Keratinocyte (primary cell): ENCODE data around the gene MGAT5. TPM values are rescaled to one million over a fixed set of nuclear protein-coding genes. Genes with fewer than 3 reads are reported as not detected.

Experiments used
- DNase-seq: peaks from one replicate; pipeline ENCODE4 v3.0.0-alpha.2; 2011; ENCODE audit warnings: low read depth, missing footprints, low spot score
- FAIRE-seq: peaks from 2 replicates; lab custom pipeline; 2011; peaks lifted over from hg19 to GRCh38; lab: Jason Lieb, UNC
- H2AFZ ChIP-seq: 2 replicates; pipeline ENCODE4 v1.6.0; 2012; ENCODE audit warnings: low read length, control low read depth, inconsistent platforms; ENCODE audit not compliant: control insufficient read depth
- H3K27ac ChIP-seq: 2 replicates; pipeline ENCODE4 v1.5.1; 2011; ENCODE audit warnings: low read length; ENCODE audit not compliant: control insufficient read depth, insufficient read depth
- H3K27me3 ChIP-seq: 3 replicates; pipeline ENCODE4 v1.6.0; 2011; ENCODE audit warnings: low read length; ENCODE audit not compliant: control insufficient read depth, insufficient read depth; ENCODE audit errors: extremely low read depth
- H3K36me3 ChIP-seq, 2 experiments: 2 replicates in 1 of 2; 3 replicates in 1 of 2; pipeline ENCODE4 v1.5.1; 2011; ENCODE audit warnings: low read length in 2 of 2, mild to moderate bottlenecking in 1 of 2; ENCODE audit not compliant: control insufficient read depth in 2 of 2, insufficient read depth in 2 of 2; ENCODE audit errors: extremely low read depth in 1 of 2
- H3K4me1 ChIP-seq: 3 replicates; pipeline ENCODE4 v1.5.1; 2011; ENCODE audit warnings: low read length; ENCODE audit not compliant: control insufficient read depth, insufficient read depth; ENCODE audit errors: extremely low read depth
- H3K4me2 ChIP-seq: 3 replicates; pipeline ENCODE4 v1.6.0; 2011; ENCODE audit warnings: low read depth, low read length; ENCODE audit not compliant: control insufficient read depth, insufficient read depth; ENCODE audit errors: extremely low read depth
- H3K4me3 ChIP-seq, 3 experiments: fragments of 200-600 bp in 1 of 3; sonication (generic) in 1 of 3; 2 replicates in 2 of 3; 3 replicates in 1 of 3; pipeline ENCODE4 v1.5.1; 2011 to 2016; ENCODE audit warnings: low read length in 3 of 3, mild to moderate bottlenecking in 3 of 3, control low read depth in 2 of 3, inconsistent platforms in 1 of 3, low read depth in 1 of 3, mixed read lengths in 1 of 3, mixed run types in 1 of 3, moderate library complexity in 1 of 3; ENCODE audit not compliant: control insufficient read depth in 2 of 3, insufficient read depth in 2 of 3; ENCODE audit errors: extremely low read depth in 1 of 3
- H3K79me2 ChIP-seq: 2 replicates; pipeline ENCODE4 v1.6.0; 2012; ENCODE audit warnings: low read length; ENCODE audit not compliant: control insufficient read depth, insufficient read depth
- H3K9ac ChIP-seq: 3 replicates; pipeline ENCODE4 v1.6.0; 2011; ENCODE audit warnings: low read length; ENCODE audit not compliant: control insufficient read depth, insufficient read depth; ENCODE audit errors: extremely low read depth
- H3K9me1 ChIP-seq: 3 replicates; pipeline ENCODE4 v1.6.0; 2011; ENCODE audit warnings: low read length; ENCODE audit not compliant: control insufficient read depth, insufficient read depth; ENCODE audit errors: extremely low read depth
- H3K9me3 ChIP-seq: 2 replicates; pipeline ENCODE4 v1.5.1; 2012; ENCODE audit warnings: low read depth, low read length; ENCODE audit not compliant: control insufficient read depth
- H4K20me1 ChIP-seq: 3 replicates; pipeline ENCODE4 v1.6.0; 2011; ENCODE audit warnings: low read length; ENCODE audit not compliant: control insufficient read depth, insufficient read depth; ENCODE audit errors: extremely low read depth
- CTCF ChIP-seq, 3 experiments: IDR thresholded peaks in 1 of 3; conservative IDR thresholded peaks in 1 of 3; optimal IDR thresholded peaks in 1 of 3; 2 replicates in 2 of 3; 3 replicates in 1 of 3; pipeline versions ENCODE3 to v1.5.1; 2011; ENCODE audit warnings: low read length in 3 of 3, mild to moderate bottlenecking in 3 of 3, moderate library complexity in 2 of 3, control low read depth in 1 of 3, inconsistent platforms in 1 of 3; ENCODE audit not compliant: insufficient read depth in 2 of 3; ENCODE audit errors: extremely low read depth in 1 of 3
- EZH2 ChIP-seq: IDR thresholded peaks from one replicate; pipeline ENCODE4 v1.6.1; 2012; ENCODE audit warnings: inconsistent platforms, mild to moderate bottlenecking, low read length, moderate library complexity
- dilution Hi-C: fragments of 300-500 bp; cut with MboI; formaldehyde crosslinking; loops from one replicate; pipeline ENCODE4 v1.7.0; 2020; ENCODE audit warnings: low sequenced_read_pairs; ENCODE audit not compliant: extremely low pct_ligation_motif_present
- polyA plus RNA-seq, 5 experiments: library from polyadenylated mRNA; depleted of rRNA in 3 of 5; stranded (reverse) in 3 of 5; stranded (forward) in 1 of 5; unstranded in 1 of 5; fragments of >200 nt; gene quantifications; 1 replicate in 1 of 5; 2 replicates in 3 of 5; 3 replicates in 1 of 5; pipeline versions ENCODE4 v1.2.1 to v1.2.3, GENCODE V29; 2011 to 2012; ENCODE audit warnings: missing spikeins in 2 of 5, low read depth in 1 of 5, low replicate concordance in 1 of 5

Gene MGAT5
- polyA plus RNA-seq, 1 donor (not counting 4 experiments of a cell fraction or from before 2014, with no cell fraction given) = 23.0 TPM

DNA sequence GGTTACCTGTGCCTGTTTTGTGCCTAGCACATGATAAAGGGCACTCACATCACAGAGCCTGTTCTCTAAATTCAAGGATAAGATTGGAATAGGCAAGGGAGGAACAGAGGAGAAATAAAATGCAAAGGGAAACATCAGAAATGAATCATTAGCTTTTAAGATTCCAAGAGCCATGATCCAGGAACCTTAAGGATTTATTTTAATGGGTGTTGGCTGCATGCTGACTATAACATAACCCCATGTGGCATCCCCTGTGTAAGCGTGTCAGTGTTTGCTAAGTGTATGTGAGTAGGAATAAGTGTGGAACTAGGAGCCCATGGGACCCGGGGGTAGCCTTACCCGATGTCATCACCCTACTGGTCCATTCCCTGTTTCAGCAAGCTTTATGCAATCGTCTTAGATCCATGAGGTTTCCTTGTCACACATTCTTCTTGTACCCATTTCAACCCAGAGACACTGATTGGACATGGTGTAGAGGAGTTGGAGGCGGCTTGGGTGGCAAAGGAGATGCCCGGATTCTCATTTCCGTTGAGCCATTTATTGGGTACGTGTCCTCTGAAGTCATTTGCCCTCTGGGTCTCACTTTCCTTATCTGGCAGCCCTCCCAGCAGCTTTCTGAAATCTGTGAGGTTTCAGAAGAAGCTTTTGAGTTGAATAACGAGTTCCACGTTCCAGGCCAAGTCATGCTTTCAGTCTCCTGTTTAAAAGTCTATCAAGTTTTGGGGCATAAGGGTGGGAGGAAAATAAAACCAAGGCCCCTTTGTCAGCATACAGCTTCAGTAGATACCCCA, 117.0 kb downstream of the MGAT5 start:
- no peak overlapping the region for H2AFZ ChIP-seq
- peak overlapping the region; percentile 32 for H3K27ac ChIP-seq
- no peak overlapping the region for H3K9ac ChIP-seq
- peak; percentile 29 for FAIRE-seq
- no peaks in the 10 kb centered on the region for H4K20me1 ChIP-seq
- H3K27me3 ChIP-seq = no peaks in the 10 kb centered on the region
- H3K4me3 ChIP-seq = no peak overlapping the region
- no peak for DNase-seq
- peak overlapping the region; percentile 64 for H3K4me2 ChIP-seq
- peaks cover 2% of the 10 kb centered on the region for H3K9me1 ChIP-seq
- TF ChIP-seq EZH2 = no peak
- no peak for TF ChIP-seq CTCF (optimal IDR thresholded peaks at IDR 0.05 in 1 of 3, IDR thresholded peaks at IDR 0.05 in 1 of 3, conservative IDR thresholded peaks at IDR 0.05 in 1 of 3; ENCODE audit: extremely low read depth in 1 of 3, insufficient read depth in 2 of 3, low read length in 3 of 3)
- H3K9me3 ChIP-seq = no peaks in the 10 kb centered on the region
- dilution Hi-C loops = no loop called here
- peaks cover 43% of the 10 kb centered on the region for H3K4me1 ChIP-seq
- H3K79me2 ChIP-seq = no peaks in the 10 kb centered on the region
- peaks cover 0 to 7% of the 10 kb centered on the region in 2 experiments for H3K36me3 ChIP-seq

- Histone ChIP-seq H3K4me2 (peak overlapping the region; percentile 22), H3K79me2 (no peaks in the 10 kb centered on the region), H2AFZ (no peak overlapping the region), H3K27me3 (no peaks in the 10 kb centered on the region), H3K27ac (no peak overlapping the region), H3K9ac (no peak overlapping the region), H4K20me1 (no peaks in the 10 kb centered on the region), H3K4me1 (peaks cover 31% of the 10 kb centered on the region), H3K9me1 (peaks cover 2% of the 10 kb centered on the region), H3K4me3 (no peak overlapping the region), H3K9me3 (no peaks in the 10 kb centered on the region), H3K36me3 (peaks cover 0 to 8% of the 10 kb centered on the region in 2 experiments)
- DNase-seq (no peak), FAIRE-seq (no peak)
- TF ChIP-seq CTCF (optimal IDR thresholded peaks at IDR 0.05 in 1 of 3, IDR thresholded peaks at IDR 0.05 in 1 of 3, conservative IDR thresholded peaks at IDR 0.05 in 1 of 3; ENCODE audit: extremely low read depth in 1 of 3, insufficient read depth in 2 of 3, low read length in 3 of 3) = no peak
- no peak for TF ChIP-seq EZH2
- dilution Hi-C loops = no loop called here
These were observed 118.3 kb downstream of the MGAT5 start for GRCh38 chr2:134372141-134372540.
